Hematopoietic multipotent progenitor cell treated with erythropoietin and hydrocortisone succinate and interleukin-3 and kit ligand, for 15 days (in vitro differentiated cells): Measurements from ENCODE around the gene PCDHGA7.
"Not testable (repeated sequence)": the region's sequence is repeated elsewhere in the genome, so short reads cannot be mapped to it uniquely, and the experiment has no call there.

Experiments
- DNase-seq: peaks from one replicate; pipeline ENCODE4 v3.0.0-alpha.2; 2015; ENCODE audit warnings: low spot score

Gene PCDHGA7

DNA sequence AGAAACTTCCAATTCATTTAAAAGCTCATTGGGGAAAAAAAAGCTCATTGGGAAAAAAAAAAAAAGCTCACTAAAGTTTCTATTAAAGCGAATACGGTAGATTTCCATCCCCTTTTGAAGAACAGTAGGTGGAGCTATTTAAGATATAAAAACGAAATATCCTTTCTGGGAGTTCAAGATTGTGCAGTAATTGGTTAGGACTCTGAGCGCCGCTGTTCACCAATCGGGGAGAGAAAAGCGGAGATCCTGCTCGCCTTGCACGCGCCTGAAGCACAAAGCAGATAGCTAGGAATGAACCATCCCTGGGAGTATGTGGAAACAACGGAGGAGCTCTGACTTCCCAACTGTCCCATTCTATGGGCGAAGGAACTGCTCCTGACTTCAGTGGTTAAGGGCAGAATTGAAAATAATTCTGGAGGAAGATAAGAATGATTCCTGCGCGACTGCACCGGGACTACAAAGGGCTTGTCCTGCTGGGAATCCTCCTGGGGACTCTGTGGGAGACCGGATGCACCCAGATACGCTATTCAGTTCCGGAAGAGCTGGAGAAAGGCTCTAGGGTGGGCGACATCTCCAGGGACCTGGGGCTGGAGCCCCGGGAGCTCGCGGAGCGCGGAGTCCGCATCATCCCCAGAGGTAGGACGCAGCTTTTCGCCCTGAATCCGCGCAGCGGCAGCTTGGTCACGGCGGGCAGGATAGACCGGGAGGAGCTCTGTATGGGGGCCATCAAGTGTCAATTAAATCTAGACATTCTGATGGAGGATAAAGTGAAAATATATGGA lies 48.0 kb downstream of the PCDHGA7 start, which contains the start of gene PCDHGA12:
Gene PCDHGA12, plus strand, starts transcription at position 176 of the 782 bp plus-strand sequence. Its CDS starts 253 bp downstream, at position 429.
- no peak for DNase-seq

GRCh38 chr5:141431286-141431685 lies 48.7 kb downstream of the PCDHGA7 start:
- no peak for DNase-seq

GRCh38 chr5:141432308-141432707 lies 49.8 kb downstream of the PCDHGA7 start:
- DNase-seq: not testable (repeated sequence)

GRCh38 chr5:141432726-141433125 lies 50.2 kb downstream of the PCDHGA7 start:
- DNase-seq: not testable (repeated sequence)

DNA sequence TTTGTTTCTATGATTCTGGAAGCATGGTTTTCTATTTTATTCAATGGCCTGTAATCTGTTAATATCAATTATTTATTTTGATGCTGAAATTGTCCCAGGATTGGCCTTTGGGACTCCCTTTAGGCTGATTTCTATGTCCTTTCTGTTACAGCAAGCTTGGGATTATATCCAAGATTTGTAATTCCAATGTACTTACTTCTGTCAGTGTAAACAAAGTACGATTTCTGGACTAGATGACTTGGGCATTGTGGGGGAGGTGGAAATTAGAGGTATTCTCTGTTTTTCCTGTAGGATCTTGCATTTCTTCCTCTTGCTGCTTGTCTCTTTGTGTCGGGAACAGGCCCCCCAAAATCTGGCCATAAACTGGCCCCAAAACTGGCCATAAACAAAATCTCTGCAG lies 51.5 kb downstream of the PCDHGA7 start:
- no peak for DNase-seq
